ENCODE results near the gene OR1B1. TPM values are rescaled to one million over a fixed set of nuclear protein-coding genes. Genes with fewer than 3 reads are reported as not detected.

The OR1B1 gene
- total RNA-seq, result 0.23 TPM in 1 of 2 replicates, not detected in the other

GRCh38 chr9:122657527-122657926, at the start of gene OR1B1:
OR1B1 (minus strand) TSS chr9:122657627.

GRCh38 chr9:122661416-122661815, 4.0 kb upstream of the OR1B1 start, which contains the start of gene OR1L1:
OR1L1 (plus strand) TSS chr9:122661716; CDS start chr9:122661716, 0 bp downstream.

DNA sequence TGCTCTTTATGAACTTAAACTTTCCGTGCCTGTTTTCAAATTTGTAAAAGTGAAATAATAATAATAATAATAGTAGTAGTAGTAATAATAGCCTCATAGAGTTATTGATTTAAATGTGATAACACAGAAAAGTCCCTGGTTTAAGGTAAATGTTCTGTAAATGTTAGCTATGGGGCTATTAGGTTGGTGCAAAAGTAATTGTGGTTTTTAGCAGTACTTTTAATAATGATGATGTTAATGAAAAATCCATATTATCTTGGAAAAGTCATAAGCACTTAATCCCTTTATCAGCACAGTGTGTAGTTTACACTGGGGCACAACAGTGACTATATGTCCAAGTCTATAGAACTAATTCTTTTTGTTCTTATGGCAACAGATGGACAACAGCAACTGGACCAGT, 43.1 kb downstream of the OR1B1 start, which contains the start of gene OR1Q1:
Gene OR1Q1 (plus strand): TSS at position 377 of the 400 bp plus-strand sequence. CDS start 0 bp downstream, at position 377.

GRCh38 chr9:122583284-122583683, 74.1 kb downstream of the OR1B1 start, which contains the start of gene OR1L8:
OR1L8 (minus strand) TSS chr9:122583384; CDS start chr9:122568477, 14,907 bp downstream.

Other genes starting within 250 kb of the OR1B1 start
- gene OR1J1, start 179.7 kb downstream of the OR1B1 start, total RNA-seq, result not detected in 2 replicates
- gene OR1J2, start 146.8 kb downstream of the OR1B1 start, total RNA-seq, result not detected in 2 replicates
- gene OR1J4, start 138.5 kb downstream of the OR1B1 start, total RNA-seq, result not detected in 2 replicates
- not detected in 2 replicates for gene OR1N1, start 130.3 kb downstream of the OR1B1 start, total RNA-seq
- not detected in 2 replicates for gene OR1N2, start 104.5 kb downstream of the OR1B1 start, total RNA-seq
- not detected in 2 replicates for gene OR1L8, start 74.2 kb downstream of the OR1B1 start, total RNA-seq
- gene OR1Q1, start 42.9 kb downstream of the OR1B1 start, total RNA-seq, result not detected in 2 replicates
- gene OR1L1, start 4.1 kb upstream of the OR1B1 start, total RNA-seq, result not detected in 2 replicates
- gene OR1L3, start 17.5 kb upstream of the OR1B1 start, total RNA-seq, result not detected in 2 replicates
- gene OR1L4, start 66.4 kb upstream of the OR1B1 start, total RNA-seq, result not detected in 2 replicates
- gene OR1L6, start 84.7 kb upstream of the OR1B1 start, total RNA-seq, result not detected in 2 replicates
- gene OR5C1, start 131.3 kb upstream of the OR1B1 start, total RNA-seq, result not detected in 2 replicates
- gene OR1K1, start 142.5 kb upstream of the OR1B1 start, total RNA-seq, result not detected in 2 replicates
- 34.7 and 41.0 TPM in 2 replicates for gene PDCL, start 171.0 kb upstream of the OR1B1 start, total RNA-seq
- 46.0 and 70.8 TPM in 2 replicates for gene RC3H2, start 247.7 kb upstream of the OR1B1 start, total RNA-seq